NB4 (cell line): ENCODE data around the gene ANO10.

Experiments
- CTCF ChIP-seq: IDR thresholded peaks from one replicate; pipeline ENCODE4 v1.5.1; 2012; ENCODE audit warnings: low read depth, low read length
- MAX ChIP-seq: IDR thresholded peaks from 2 replicates; pipeline ENCODE4 v1.6.1; 2011; ENCODE audit warnings: low read depth, low read length
- POLR2A ChIP-seq: IDR thresholded peaks from 2 replicates; pipeline ENCODE4 v1.6.1; 2011; ENCODE audit warnings: mild to moderate bottlenecking; ENCODE audit not compliant: insufficient read length; ENCODE audit errors: extremely low read depth

GRCh38 chr3:43620831-43621655 is 768 bp downstream of the ANO10 start:
- TF ChIP-seq CTCF: no peak
- no peak for TF ChIP-seq MAX
- TF ChIP-seq POLR2A: no peak
